ENCODE measurements around the gene SCAI.
A peak's percentile ranks its signal among the peaks of the same experiment; 100 is the strongest.

The SCAI gene

GRCh38 chr9:125066839-125067619, 76.3 kb downstream of the SCAI start:
- Histone ChIP-seq H3K9me3 (no peaks in the 10 kb centered on the region), H3K27me3 (no peaks in the 10 kb centered on the region), H3K27ac (peak overlapping the region in 1 of 2 donors; percentile 25), H3K36me3 (no peaks in the 10 kb centered on the region), H3K4me1 (peaks cover 0 to 10% (median 4%) of the 10 kb centered on the region in 4 donors), H3K4me3 (no peak overlapping the region)
- no peak for DNase-seq
- TF ChIP-seq CTCF (IDR thresholded peaks at IDR 0.05) = no peak
- intact Hi-C loops (cut with DNase I; ENCODE audit: low total_unique reads) = no loop called here

DNA sequence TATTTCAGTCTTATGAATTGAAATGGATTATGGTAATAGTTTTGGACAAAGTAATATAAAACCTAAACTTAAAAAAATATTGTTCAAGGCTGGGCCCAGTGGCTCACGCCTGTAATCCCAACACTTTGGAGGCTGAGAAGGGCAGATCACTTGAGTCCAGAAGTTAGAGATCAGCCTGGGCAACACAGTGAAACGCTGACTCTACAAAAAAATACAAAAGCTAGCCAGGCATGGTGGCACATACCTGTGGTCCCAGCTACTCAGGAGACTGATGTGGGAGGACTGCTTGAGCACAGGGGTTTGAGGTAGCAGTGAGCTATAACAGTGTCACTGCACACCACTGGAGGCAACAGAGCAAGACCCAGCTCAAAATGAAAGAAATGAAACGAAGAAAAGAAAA, 81.9 kb downstream of the SCAI start:
- TF ChIP-seq CTCF (IDR thresholded peaks at IDR 0.05) = no peak
- DNase-seq = no peak
- Histone ChIP-seq H3K36me3 (no peaks in the 10 kb centered on the region), H3K4me1 (no peaks in the 10 kb centered on the region), H3K4me3 (no peak overlapping the region), H3K9me3 (no peaks in the 10 kb centered on the region), H3K27me3 (no peaks in the 10 kb centered on the region), H3K27ac (no peak overlapping the region)
- intact Hi-C loops (cut with DNase I; ENCODE audit: low total_unique reads) = no loop called here

- Histone ChIP-seq H3K4me3 (no peak overlapping the region), H3K36me3 (peaks cover 0 to 13% (median 7%) of the 10 kb centered on the region in 3 donors), H3K27ac (no peak overlapping the region), H3K4me1 (no peaks in the 10 kb centered on the region), H3K27me3 (no peaks in the 10 kb centered on the region), H3K9me3 (no peaks in the 10 kb centered on the region)
- intact Hi-C loops (cut with DNase I; ENCODE audit: low total_unique reads) = no loop called here
- no peak for DNase-seq
- TF ChIP-seq CTCF (IDR thresholded peaks at IDR 0.05) = no peak
Observed at GRCh38 chr9:125049212-125050049, 93.9 kb downstream of the SCAI start.

GRCh38 chr9:125043631-125044030, 99.7 kb downstream of the SCAI start:
- Histone ChIP-seq H3K36me3 (peaks cover 0 to 10% (median 0%) of the 10 kb centered on the region in 3 donors), H3K27ac (no peak overlapping the region), H3K4me1 (no peaks in the 10 kb centered on the region), H3K4me3 (no peak overlapping the region), H3K27me3 (no peaks in the 10 kb centered on the region), H3K9me3 (no peaks in the 10 kb centered on the region)
- no peak for DNase-seq
- no peak for TF ChIP-seq CTCF (IDR thresholded peaks at IDR 0.05)
- intact Hi-C loops (cut with DNase I; ENCODE audit: low total_unique reads) = no loop called here

GRCh38 chr9:125043148-125043547, 100.2 kb downstream of the SCAI start:
- DNase-seq = no peak
- intact Hi-C loops (cut with DNase I; ENCODE audit: low total_unique reads) = no loop called here
- peaks cover 0 to 10% (median 0%) of the 10 kb centered on the region in 3 donors for H3K36me3 ChIP-seq
- H3K4me1 ChIP-seq = no peaks in the 10 kb centered on the region
- no peak for TF ChIP-seq CTCF (IDR thresholded peaks at IDR 0.05)
- H3K4me3 ChIP-seq = no peak overlapping the region
- no peaks in the 10 kb centered on the region for H3K27me3 ChIP-seq
- no peak overlapping the region for H3K27ac ChIP-seq
- no peaks in the 10 kb centered on the region for H3K9me3 ChIP-seq
